ENCODE results near the gene RGS7BP.

RGS7BP gene

GRCh38 chr5:64576250-64576649 is 70.4 kb downstream of the RGS7BP start:
- H3K27ac ChIP-seq (ENCODE audit: low read length, poor library complexity, severe bottlenecking): no peak overlapping the region

GRCh38 chr5:64585646-64586045 is 79.8 kb downstream of the RGS7BP start:
- Histone ChIP-seq H2BK15ac (ENCODE audit: low read depth, poor library complexity, severe bottlenecking) (no peak overlapping the region), H2BK5ac (ENCODE audit: low read depth, low read length, poor library complexity, severe bottlenecking) (no peak overlapping the region), H3K14ac (ENCODE audit: low read length in 2 of 2) (no peak overlapping the region), H3K4ac (ENCODE audit: low read depth in 1 of 2, low read length in 2 of 2) (no peak overlapping the region), H3K27me3 (ENCODE audit: control insufficient read depth in 1 of 2, insufficient read depth in 1 of 2, low read length in 2 of 2) (peaks cover 10 to 32% of the 10 kb centered on the region in 2 experiments), H3K4me3 (ENCODE audit: insufficient read depth in 1 of 2, low read depth in 1 of 2, low read length in 2 of 2) (peak overlapping the region in 1 of 2 experiments; percentile 22), H2BK12ac (ENCODE audit: low read length in 2 of 2) (no peak overlapping the region), H3K36me3 (ENCODE audit: control insufficient read depth in 1 of 2, insufficient read depth in 2 of 2, low read depth in 1 of 2, low read length in 2 of 2) (no peaks in the 10 kb centered on the region), H4K91ac (ENCODE audit: low read length) (no peak overlapping the region), H3K9me3 (ENCODE audit: control insufficient read depth, low read length) (no peaks in the 10 kb centered on the region), H4K8ac (ENCODE audit: low read length) (no peak overlapping the region), H3K23ac (ENCODE audit: low read length in 2 of 2) (no peak overlapping the region), H2BK120ac (ENCODE audit: low read depth, low read length) (no peak overlapping the region), H3K79me1 (replicated peaks; ENCODE audit: low read length, poor library complexity, severe bottlenecking) (no peaks in the 10 kb centered on the region), H3K27ac (ENCODE audit: low read length, poor library complexity, severe bottlenecking) (no peak overlapping the region), H3K4me1 (ENCODE audit: control insufficient read depth, insufficient read depth, low read depth, low read length) (no peaks in the 10 kb centered on the region), H2AK5ac (ENCODE audit: low read length, severe bottlenecking) (no peak overlapping the region), H3K4me2 (ENCODE audit: low read length, poor library complexity, severe bottlenecking) (no peak overlapping the region), H3K18ac (ENCODE audit: low read depth in 1 of 2, low read length in 2 of 2) (no peak overlapping the region), H2AFZ (ENCODE audit: low read depth, low read length) (no peak overlapping the region), H3K9ac (ENCODE audit: low read length) (no peak overlapping the region)
- 89% methylated on average over 3 of the region's 4 CpGs for WGBS
- DNase-seq: no peak

More at GRCh38 chr5:64576250-64576649, 70.4 kb downstream of the RGS7BP start:
- no peak overlapping the region for H3K9ac ChIP-seq (ENCODE audit: low read length)
- H2BK5ac ChIP-seq (ENCODE audit: low read depth, low read length, poor library complexity, severe bottlenecking): no peak overlapping the region
- no peak overlapping the region for H3K4ac ChIP-seq (ENCODE audit: low read depth in 1 of 2, low read length in 2 of 2)
- H2AK5ac ChIP-seq (ENCODE audit: low read length, severe bottlenecking): no peak overlapping the region
- no peak overlapping the region for H3K23ac ChIP-seq (ENCODE audit: low read length in 2 of 2)
- no peak for DNase-seq
- peak overlapping the region in 1 of 2 experiments; percentile 32 for H3K14ac ChIP-seq (ENCODE audit: low read length in 2 of 2)
- H2BK12ac ChIP-seq (ENCODE audit: low read length in 2 of 2): no peak overlapping the region
- no peaks in the 10 kb centered on the region for H3K36me3 ChIP-seq (ENCODE audit: control insufficient read depth in 1 of 2, insufficient read depth in 2 of 2, low read depth in 1 of 2, low read length in 2 of 2)
- peaks cover 0 to 10% of the 10 kb centered on the region in 2 experiments for H3K27me3 ChIP-seq (ENCODE audit: control insufficient read depth in 1 of 2, insufficient read depth in 1 of 2, low read length in 2 of 2)
- H2AFZ ChIP-seq (ENCODE audit: low read depth, low read length): no peak overlapping the region
- H3K4me3 ChIP-seq (ENCODE audit: insufficient read depth in 1 of 2, low read depth in 1 of 2, low read length in 2 of 2): no peak overlapping the region
- H4K8ac ChIP-seq (ENCODE audit: low read length): no peak overlapping the region
- no peak overlapping the region for H4K91ac ChIP-seq (ENCODE audit: low read length)
- H3K18ac ChIP-seq (ENCODE audit: low read depth in 1 of 2, low read length in 2 of 2): no peak overlapping the region
- WGBS: 59% methylated on average over 2 of the region's 2 CpGs
- H3K79me1 ChIP-seq (replicated peaks; ENCODE audit: low read length, poor library complexity, severe bottlenecking): no peaks in the 10 kb centered on the region
- no peaks in the 10 kb centered on the region for H3K4me1 ChIP-seq (ENCODE audit: control insufficient read depth, insufficient read depth, low read depth, low read length)
- H2BK120ac ChIP-seq (ENCODE audit: low read depth, low read length): no peak overlapping the region
- no peak overlapping the region for H3K4me2 ChIP-seq (ENCODE audit: low read length, poor library complexity, severe bottlenecking)
- no peak overlapping the region for H2BK15ac ChIP-seq (ENCODE audit: low read depth, poor library complexity, severe bottlenecking)
- no peaks in the 10 kb centered on the region for H3K9me3 ChIP-seq (ENCODE audit: control insufficient read depth, low read length)

GRCh38 chr5:64587370-64587769 is 81.6 kb downstream of the RGS7BP start:
- Histone ChIP-seq H3K4ac (ENCODE audit: low read depth in 1 of 2, low read length in 2 of 2) (no peak overlapping the region), H3K79me1 (replicated peaks; ENCODE audit: low read length, poor library complexity, severe bottlenecking) (no peaks in the 10 kb centered on the region)

GRCh38 chr5:64592730-64593341 is 87.0 kb downstream of the RGS7BP start:
- Histone ChIP-seq H2BK5ac (ENCODE audit: low read depth, low read length, poor library complexity, severe bottlenecking) (no peak overlapping the region), H3K4ac (ENCODE audit: low read depth in 1 of 2, low read length in 2 of 2) (no peak overlapping the region), H3K27ac (ENCODE audit: low read length, poor library complexity, severe bottlenecking) (no peak overlapping the region), H3K23ac (ENCODE audit: low read length in 2 of 2) (no peak overlapping the region), H3K79me1 (replicated peaks; ENCODE audit: low read length, poor library complexity, severe bottlenecking) (no peaks in the 10 kb centered on the region), H2BK12ac (ENCODE audit: low read length in 2 of 2) (no peak overlapping the region), H2BK15ac (ENCODE audit: low read depth, poor library complexity, severe bottlenecking) (no peak overlapping the region), H3K18ac (ENCODE audit: low read depth in 1 of 2, low read length in 2 of 2) (no peak overlapping the region), H3K9ac (ENCODE audit: low read length) (no peak overlapping the region), H2BK120ac (ENCODE audit: low read depth, low read length) (no peak overlapping the region), H3K4me2 (ENCODE audit: low read length, poor library complexity, severe bottlenecking) (no peak overlapping the region), H3K36me3 (ENCODE audit: control insufficient read depth in 1 of 2, insufficient read depth in 2 of 2, low read depth in 1 of 2, low read length in 2 of 2) (no peaks in the 10 kb centered on the region), H3K4me3 (ENCODE audit: insufficient read depth in 1 of 2, low read depth in 1 of 2, low read length in 2 of 2) (no peak overlapping the region), H3K14ac (ENCODE audit: low read length in 2 of 2) (no peak overlapping the region), H2AK5ac (ENCODE audit: low read length, severe bottlenecking) (no peak overlapping the region), H2AFZ (ENCODE audit: low read depth, low read length) (no peak overlapping the region), H4K91ac (ENCODE audit: low read length) (no peak overlapping the region), H3K27me3 (ENCODE audit: control insufficient read depth in 1 of 2, insufficient read depth in 1 of 2, low read length in 2 of 2) (peaks cover 3 to 13% of the 10 kb centered on the region in 2 experiments), H3K4me1 (ENCODE audit: control insufficient read depth, insufficient read depth, low read depth, low read length) (no peaks in the 10 kb centered on the region), H4K8ac (ENCODE audit: low read length) (no peak overlapping the region), H3K9me3 (ENCODE audit: control insufficient read depth, low read length) (no peaks in the 10 kb centered on the region)
- DNase-seq: no peak
- WGBS: 83% methylated on average over 1 of the region's 2 CpGs

More at GRCh38 chr5:64587370-64587769, 81.6 kb downstream of the RGS7BP start:
- no peak overlapping the region for H2AK5ac ChIP-seq (ENCODE audit: low read length, severe bottlenecking)
- H2BK5ac ChIP-seq (ENCODE audit: low read depth, low read length, poor library complexity, severe bottlenecking): no peak overlapping the region
- H3K18ac ChIP-seq (ENCODE audit: low read depth in 1 of 2, low read length in 2 of 2): no peak overlapping the region
- H3K4me1 ChIP-seq (ENCODE audit: control insufficient read depth, insufficient read depth, low read depth, low read length): no peaks in the 10 kb centered on the region
- H2AFZ ChIP-seq (ENCODE audit: low read depth, low read length): no peak overlapping the region
- no peak overlapping the region for H2BK15ac ChIP-seq (ENCODE audit: low read depth, poor library complexity, severe bottlenecking)
- no peak overlapping the region for H2BK120ac ChIP-seq (ENCODE audit: low read depth, low read length)
- no peak overlapping the region for H4K8ac ChIP-seq (ENCODE audit: low read length)
- no peak overlapping the region for H2BK12ac ChIP-seq (ENCODE audit: low read length in 2 of 2)
- no peak overlapping the region for H3K9ac ChIP-seq (ENCODE audit: low read length)
- H3K4me2 ChIP-seq (ENCODE audit: low read length, poor library complexity, severe bottlenecking): no peak overlapping the region
- no peaks in the 10 kb centered on the region for H3K36me3 ChIP-seq (ENCODE audit: control insufficient read depth in 1 of 2, insufficient read depth in 2 of 2, low read depth in 1 of 2, low read length in 2 of 2)
- no peak overlapping the region for H4K91ac ChIP-seq (ENCODE audit: low read length)
- no peak overlapping the region for H3K27ac ChIP-seq (ENCODE audit: low read length, poor library complexity, severe bottlenecking)
- peak; percentile 22 for DNase-seq
- H3K23ac ChIP-seq (ENCODE audit: low read length in 2 of 2): no peak overlapping the region
- no peaks in the 10 kb centered on the region for H3K9me3 ChIP-seq (ENCODE audit: control insufficient read depth, low read length)
- no peak overlapping the region for H3K4me3 ChIP-seq (ENCODE audit: insufficient read depth in 1 of 2, low read depth in 1 of 2, low read length in 2 of 2)
- H3K27me3 ChIP-seq (ENCODE audit: control insufficient read depth in 1 of 2, insufficient read depth in 1 of 2, low read length in 2 of 2): peaks cover 10 to 26% of the 10 kb centered on the region in 2 experiments
- no peak overlapping the region for H3K14ac ChIP-seq (ENCODE audit: low read length in 2 of 2)

Measured in mesenchymal stem cell (in vitro differentiated cells and primary cell).